ENCODE data around the gene NNT. TPM values are rescaled to one million over a fixed set of nuclear protein-coding genes. Genes with fewer than 3 reads are reported as not detected.

NNT gene
- total and polyA plus RNA-seq, 2 experiments from 2014 or later = 55.3 to 102 TPM

- Histone ChIP-seq H3K4me1 (ENCODE audit: insufficient read depth) (no peaks in the 10 kb centered on the region), H2AFZ (no peak overlapping the region), H4K20me1 (ENCODE audit: insufficient read depth, poor library complexity, severe bottlenecking) (no peaks in the 10 kb centered on the region), H3K9me2 (replicated peaks; ENCODE audit: insufficient read depth) (no peaks in the 10 kb centered on the region), H3K36me3 (replicated peaks; ENCODE audit: insufficient read depth, low read depth) (no peaks in the 10 kb centered on the region), H3K4me2 (no peak overlapping the region), H3K27ac (no peak overlapping the region), H3K9me3 (ENCODE audit: low read depth) (no peaks in the 10 kb centered on the region), H3K4me3 (no peak overlapping the region), H3K27me3 (no peaks in the 10 kb centered on the region), H3K79me2 (no peaks in the 10 kb centered on the region)
- TF ChIP-seq EZH2phosphoT487 (IDR thresholded peaks at IDR 0.05; ENCODE audit: low read depth, severe bottlenecking, unreplicated experiment) = no peak
- no peak for TF ChIP-seq EZH2 (IDR thresholded peaks at IDR 0.05; ENCODE audit: borderline replicate concordance)
- TF ChIP-seq CTCF (IDR thresholded peaks at IDR 0.05; ENCODE audit: poor library complexity) = no peak
- WGBS (ENCODE audit: low lambda C conversion rate, missing lambda C conversion rate) = 90% methylated on average over 1 of the region's 1 CpG
- DNase-seq (ENCODE audit: low spot score) = no peak
Measured at GRCh38 chr5:43637416-43637815, 34.4 kb downstream of the NNT start.

- Histone ChIP-seq H3K9me3 (ENCODE audit: low read depth) (no peaks in the 10 kb centered on the region), H3K4me1 (ENCODE audit: insufficient read depth) (no peaks in the 10 kb centered on the region), H3K4me3 (no peak overlapping the region), H4K20me1 (ENCODE audit: insufficient read depth, poor library complexity, severe bottlenecking) (no peaks in the 10 kb centered on the region), H3K27ac (no peak overlapping the region), H2AFZ (no peak overlapping the region), H3K9me2 (replicated peaks; ENCODE audit: insufficient read depth) (no peaks in the 10 kb centered on the region), H3K36me3 (replicated peaks; ENCODE audit: insufficient read depth, low read depth) (no peaks in the 10 kb centered on the region), H3K79me2 (no peaks in the 10 kb centered on the region), H3K4me2 (no peak overlapping the region), H3K27me3 (no peaks in the 10 kb centered on the region)
- DNase-seq (ENCODE audit: low spot score) = no peak
- 97% methylated on average over 2 of the region's 2 CpGs for WGBS (ENCODE audit: low lambda C conversion rate, missing lambda C conversion rate)
- no peak for TF ChIP-seq EZH2 (IDR thresholded peaks at IDR 0.05; ENCODE audit: borderline replicate concordance)
- no peak for TF ChIP-seq EZH2phosphoT487 (IDR thresholded peaks at IDR 0.05; ENCODE audit: low read depth, severe bottlenecking, unreplicated experiment)
- TF ChIP-seq CTCF (IDR thresholded peaks at IDR 0.05; ENCODE audit: poor library complexity) = no peak
Measured at GRCh38 chr5:43638107-43638506, 35.1 kb downstream of the NNT start.

GRCh38 chr5:43638546-43638945 is 35.6 kb downstream of the NNT start:
- Histone ChIP-seq H2AFZ (no peak overlapping the region), H3K9me2 (replicated peaks; ENCODE audit: insufficient read depth) (no peaks in the 10 kb centered on the region), H3K4me1 (ENCODE audit: insufficient read depth) (no peaks in the 10 kb centered on the region), H3K4me3 (no peak overlapping the region), H3K27ac (no peak overlapping the region), H3K27me3 (no peaks in the 10 kb centered on the region), H4K20me1 (ENCODE audit: insufficient read depth, poor library complexity, severe bottlenecking) (no peaks in the 10 kb centered on the region), H3K4me2 (no peak overlapping the region), H3K36me3 (replicated peaks; ENCODE audit: insufficient read depth, low read depth) (no peaks in the 10 kb centered on the region), H3K79me2 (no peaks in the 10 kb centered on the region), H3K9me3 (ENCODE audit: low read depth) (no peaks in the 10 kb centered on the region)
- DNase-seq (ENCODE audit: low spot score) = no peak
- TF ChIP-seq EZH2phosphoT487 (IDR thresholded peaks at IDR 0.05; ENCODE audit: low read depth, severe bottlenecking, unreplicated experiment) (no peak), CTCF (IDR thresholded peaks at IDR 0.05; ENCODE audit: poor library complexity) (no peak), EZH2 (IDR thresholded peaks at IDR 0.05; ENCODE audit: borderline replicate concordance) (no peak)

- no peaks in the 10 kb centered on the region for H3K79me2 ChIP-seq
- no peaks in the 10 kb centered on the region for H3K4me1 ChIP-seq (ENCODE audit: insufficient read depth)
- H3K4me2 ChIP-seq = no peak overlapping the region
- H3K27me3 ChIP-seq = no peaks in the 10 kb centered on the region
- H4K20me1 ChIP-seq (ENCODE audit: insufficient read depth, poor library complexity, severe bottlenecking) = no peaks in the 10 kb centered on the region
- 97% methylated on average over 1 of the region's 1 CpG for WGBS (ENCODE audit: low lambda C conversion rate, missing lambda C conversion rate)
- DNase-seq (ENCODE audit: low spot score) = no peak
- no peak for TF ChIP-seq EZH2 (IDR thresholded peaks at IDR 0.05; ENCODE audit: borderline replicate concordance)
- no peak for TF ChIP-seq CTCF (IDR thresholded peaks at IDR 0.05; ENCODE audit: poor library complexity)
- no peaks in the 10 kb centered on the region for H3K36me3 ChIP-seq (replicated peaks; ENCODE audit: insufficient read depth, low read depth)
- no peak overlapping the region for H3K4me3 ChIP-seq
- H3K9me2 ChIP-seq (replicated peaks; ENCODE audit: insufficient read depth) = no peaks in the 10 kb centered on the region
- H3K27ac ChIP-seq = no peak overlapping the region
- no peak overlapping the region for H2AFZ ChIP-seq
- H3K9me3 ChIP-seq (ENCODE audit: low read depth) = no peaks in the 10 kb centered on the region
Measured at GRCh38 chr5:43639566-43639965, 36.6 kb downstream of the NNT start.
